ENCODE results near the gene ZC3H14.
A peak's percentile ranks its signal among the peaks of the same experiment; 100 is the strongest.

ZC3H14 gene

DNA sequence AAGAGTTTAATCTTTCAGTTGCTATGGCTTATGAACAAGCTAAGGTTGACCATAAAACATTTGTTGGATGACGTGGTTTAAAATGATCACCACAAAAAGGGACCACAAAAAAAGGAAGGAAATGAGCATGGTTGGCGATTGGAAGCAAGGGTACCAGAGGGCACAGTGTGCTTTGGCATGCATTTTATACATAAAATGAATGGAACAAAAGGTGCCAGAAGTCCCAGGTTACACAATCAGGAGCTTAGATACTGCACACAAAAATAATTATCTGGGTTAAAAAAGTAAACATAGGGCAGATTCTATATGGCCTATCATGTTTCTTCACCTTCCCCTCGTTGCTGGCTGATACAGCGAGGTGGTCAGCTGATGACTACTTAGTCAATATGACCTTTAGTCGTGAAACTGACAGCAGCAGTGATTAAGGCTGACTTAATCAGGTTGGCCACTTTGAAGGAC lies 50.7 kb downstream of the ZC3H14 start:
- DNase-seq = no peak

DNA sequence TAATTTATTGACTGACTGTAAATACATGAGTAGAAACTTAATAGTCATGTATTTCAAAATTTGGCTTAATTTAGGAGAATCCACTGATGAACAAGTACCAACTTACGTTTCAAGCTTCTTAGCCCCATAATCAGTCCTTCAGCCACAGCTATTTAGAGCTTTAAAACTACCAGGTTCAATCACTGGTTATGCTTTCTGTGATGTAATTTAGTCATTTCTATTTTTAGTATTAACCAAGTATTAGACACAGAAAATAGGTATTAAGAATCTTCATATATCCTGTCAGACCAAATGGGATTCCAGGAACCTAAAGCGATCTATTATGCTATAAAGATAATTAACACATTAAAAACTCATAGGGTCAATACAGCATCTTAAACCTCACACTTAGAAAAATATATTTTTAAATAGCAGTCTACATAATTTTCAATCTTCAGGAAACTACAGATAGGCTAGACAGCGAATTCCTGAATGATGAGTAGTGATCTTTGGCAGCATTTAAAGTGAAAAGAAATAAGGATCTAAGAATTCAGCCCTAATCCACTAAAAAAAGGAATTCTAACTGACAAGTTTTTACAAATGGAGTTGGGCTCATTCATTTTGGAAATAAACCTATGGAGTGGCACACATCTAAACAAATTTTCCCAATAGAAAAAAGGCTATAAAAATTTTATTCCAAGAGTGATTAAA lies 51.5 kb downstream of the ZC3H14 start:
- no peak for DNase-seq

DNA sequence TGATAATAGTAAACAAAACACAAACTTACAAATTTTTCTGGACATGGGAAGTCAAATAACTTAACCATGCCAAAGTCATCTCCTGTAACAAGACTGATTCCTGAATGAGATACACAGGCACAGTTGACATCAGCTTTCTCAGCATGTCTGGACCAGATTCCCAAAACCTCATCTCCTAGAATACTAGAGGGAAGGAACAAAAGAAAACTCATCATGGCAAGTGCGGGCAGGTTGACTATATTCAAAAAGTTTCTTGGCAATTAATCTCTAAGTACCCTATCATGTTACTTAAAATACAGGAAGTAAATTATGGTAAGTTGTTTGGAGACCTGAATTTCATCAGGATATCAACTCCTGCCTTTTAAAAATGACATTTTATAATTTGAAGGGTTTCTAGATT lies 53.9 kb downstream of the ZC3H14 start:
- no peak for DNase-seq

DNA sequence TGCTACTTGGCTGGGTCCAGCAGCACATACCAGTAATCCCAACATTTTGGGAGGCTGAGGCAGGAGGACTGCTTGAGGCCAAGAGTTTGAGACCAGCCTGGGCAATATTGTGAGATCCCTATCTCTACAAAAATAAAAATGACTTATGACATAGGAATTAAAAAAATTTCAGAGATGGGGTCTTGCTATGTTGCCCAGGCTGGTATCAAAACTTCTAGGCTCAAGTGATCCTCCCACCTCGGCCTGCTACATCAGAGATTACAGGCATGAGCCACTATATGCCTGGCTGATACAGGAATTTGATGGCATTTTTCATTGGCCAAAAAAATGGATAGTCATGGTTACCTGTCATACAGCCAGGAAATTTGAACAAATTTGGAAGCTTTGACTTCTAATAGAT lies 54.6 kb downstream of the ZC3H14 start:
- DNase-seq = no peak

DNA sequence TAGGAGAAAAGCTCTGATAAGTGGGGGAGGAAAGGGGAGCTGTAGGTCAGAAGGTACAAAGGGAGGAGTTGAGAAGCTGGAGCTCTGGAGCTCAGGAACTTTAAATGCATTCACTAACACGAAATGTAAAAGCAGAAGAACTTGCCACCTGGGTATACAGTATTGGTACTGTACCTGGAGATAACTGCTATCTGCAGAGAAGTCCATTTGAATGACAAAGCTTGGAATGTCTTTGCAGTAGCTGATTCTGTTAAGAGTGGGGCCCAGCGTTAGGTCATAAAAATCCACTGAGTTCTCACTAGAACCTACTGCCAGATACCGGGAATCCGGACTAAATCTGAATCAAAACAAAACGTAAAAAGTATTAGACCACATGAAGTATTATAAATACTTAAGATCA lies 55.6 kb downstream of the ZC3H14 start:
- DNase-seq = no peak

DNA sequence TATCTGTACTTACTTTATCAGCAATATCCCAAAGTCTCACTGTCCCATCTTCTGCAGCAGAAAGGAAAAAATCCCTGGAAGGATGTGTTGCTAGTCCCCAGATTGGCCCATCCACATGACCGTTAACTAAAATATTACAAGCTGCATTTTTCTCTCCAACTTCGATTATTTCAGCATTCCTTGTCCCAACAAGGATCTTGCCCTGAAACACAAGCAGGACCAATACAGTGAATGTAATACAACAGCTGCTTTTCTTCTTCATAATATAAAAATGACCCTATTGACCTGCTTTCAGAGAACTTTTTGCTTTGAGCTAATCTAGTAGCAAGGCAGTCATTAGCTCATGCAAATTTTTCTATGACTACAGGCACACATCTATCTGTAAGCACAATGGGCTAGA lies 58.3 kb downstream of the ZC3H14 start:
- DNase-seq = no peak

DNA sequence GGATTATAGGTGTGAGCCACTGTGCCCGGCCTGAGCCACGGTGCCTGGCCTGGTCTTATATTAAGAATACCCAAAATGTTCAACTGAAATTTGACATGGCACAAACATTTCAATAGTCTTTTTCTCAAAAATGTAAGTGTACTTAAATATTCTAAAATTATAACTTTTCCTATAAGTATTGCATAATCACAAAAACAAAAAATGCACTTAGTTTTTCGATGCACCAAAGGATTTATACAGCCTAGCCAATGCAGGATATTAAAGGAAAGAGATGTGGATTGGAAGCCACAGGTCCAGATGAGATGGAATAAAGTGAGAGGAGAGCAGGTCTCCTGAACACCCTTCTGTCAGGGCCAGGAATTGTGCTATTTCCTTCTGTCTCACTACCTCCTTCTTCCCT lies 62.8 kb downstream of the ZC3H14 start:
- no peak for DNase-seq

DNA sequence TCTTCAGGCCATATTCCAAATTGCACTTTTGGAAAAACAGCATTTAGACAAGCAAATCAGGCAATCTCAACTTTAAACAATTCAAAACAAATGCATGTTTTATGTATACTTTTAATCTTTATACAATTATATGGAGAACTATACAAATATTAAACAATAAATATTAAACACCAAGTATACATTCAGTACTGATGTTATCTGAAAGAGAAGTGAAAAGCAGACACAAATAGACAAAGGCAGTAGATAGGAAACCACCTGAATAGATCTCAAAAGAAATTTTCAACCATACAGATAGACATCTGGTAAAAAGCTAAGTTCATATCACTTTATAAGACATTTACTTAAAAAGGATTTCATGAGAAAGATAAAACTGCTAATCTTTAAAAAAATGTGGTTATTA lies 65.2 kb downstream of the ZC3H14 start:
- DNase-seq = no peak

DNA sequence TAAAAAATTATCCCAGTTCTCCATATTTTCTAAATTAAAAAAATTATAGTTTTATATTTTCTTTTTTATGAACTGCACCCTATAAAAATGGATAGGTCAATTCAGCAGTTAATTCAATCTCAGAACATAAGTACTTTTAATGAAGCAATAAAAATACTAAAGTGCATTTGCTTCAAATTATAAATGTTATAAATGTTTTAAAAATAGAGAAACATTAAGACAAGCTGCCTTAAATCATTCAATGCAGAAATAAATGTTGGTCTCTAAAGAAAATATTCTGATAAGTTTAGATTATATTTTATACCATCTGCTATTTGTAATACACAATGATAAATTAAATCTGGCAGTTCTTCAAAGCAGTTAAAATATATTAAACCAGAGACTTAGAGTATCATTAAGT lies 65.6 kb downstream of the ZC3H14 start:
- DNase-seq = no peak

DNA sequence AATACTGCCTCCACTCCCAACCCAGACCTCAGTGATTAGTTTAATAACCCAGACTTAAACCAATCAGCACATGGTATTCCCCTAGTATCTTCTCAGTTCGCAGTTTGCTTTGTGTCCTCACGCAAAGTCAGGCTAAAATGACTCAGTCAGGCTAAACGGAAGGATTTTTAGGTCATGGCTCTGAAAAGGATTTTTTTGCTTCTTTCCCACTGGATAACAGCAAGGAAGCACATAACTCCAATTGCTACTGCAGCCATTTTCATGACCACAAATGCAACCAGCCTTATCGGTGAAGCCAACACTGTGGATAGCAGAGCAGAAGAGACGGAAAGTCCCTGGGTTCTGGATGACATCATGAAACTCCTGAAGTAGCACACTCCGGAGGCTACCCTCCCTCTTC lies 67.7 kb downstream of the ZC3H14 start:
- no peak for DNase-seq

DNA sequence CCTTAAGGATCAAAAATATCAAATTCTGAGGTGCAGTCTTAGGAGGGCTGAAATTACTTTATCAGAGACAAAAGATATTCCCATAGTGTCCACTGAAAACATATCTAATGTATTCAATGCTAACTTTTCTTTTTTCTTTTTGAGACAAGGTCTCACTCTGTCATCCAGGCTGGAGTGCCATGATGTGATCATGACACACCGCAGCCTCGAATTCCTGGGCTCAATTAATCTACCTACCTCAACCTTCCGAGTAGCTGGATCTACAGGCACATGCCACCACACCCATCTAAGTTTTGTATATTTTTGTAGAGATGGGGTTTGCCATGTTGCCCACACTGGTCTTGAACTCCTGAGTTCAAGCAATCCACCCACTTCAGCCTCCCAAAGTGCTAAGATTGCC lies 68.3 kb downstream of the ZC3H14 start:
- no peak for DNase-seq

DNA sequence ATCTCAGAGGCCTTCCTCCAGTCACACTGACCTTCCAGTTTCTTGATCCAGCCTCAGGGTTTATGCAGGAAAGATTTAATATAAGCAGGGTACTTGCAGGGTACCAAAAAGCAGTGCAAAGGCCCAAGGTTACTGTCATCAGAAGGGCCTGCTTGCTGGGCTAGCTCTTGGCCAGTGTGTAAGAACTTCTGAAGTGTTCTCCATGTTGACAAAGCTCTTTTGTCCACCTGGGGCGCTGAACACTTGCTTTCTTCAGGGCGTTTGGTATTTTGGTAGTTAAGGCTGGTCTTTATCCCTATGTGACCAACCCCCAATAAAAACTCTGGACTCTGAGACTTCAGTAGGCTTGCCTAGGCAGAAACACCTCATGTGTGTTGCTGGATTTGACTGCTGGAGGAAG lies 69.7 kb downstream of the ZC3H14 start:
- DNase-seq = no peak

DNA sequence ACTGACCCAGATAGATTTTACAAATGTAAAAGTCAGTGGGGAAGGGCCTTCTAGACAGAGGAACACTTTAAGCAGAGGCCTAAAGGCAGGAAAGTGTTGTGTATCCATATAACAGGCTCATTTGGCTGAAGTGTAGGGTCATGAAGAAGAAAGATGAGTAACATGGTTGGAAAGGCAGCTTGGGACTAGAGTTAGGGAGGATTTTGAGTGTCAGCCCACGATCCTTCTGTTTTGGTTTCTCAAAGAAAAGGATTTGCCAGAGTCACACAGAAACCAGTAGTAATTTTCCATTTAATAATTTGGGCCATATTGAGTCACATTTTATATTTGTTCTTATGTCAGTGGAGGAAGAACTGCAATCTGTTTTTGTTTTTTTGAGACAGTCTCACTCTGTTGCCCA lies 76.4 kb downstream of the ZC3H14 start:
- no peak for DNase-seq

DNA sequence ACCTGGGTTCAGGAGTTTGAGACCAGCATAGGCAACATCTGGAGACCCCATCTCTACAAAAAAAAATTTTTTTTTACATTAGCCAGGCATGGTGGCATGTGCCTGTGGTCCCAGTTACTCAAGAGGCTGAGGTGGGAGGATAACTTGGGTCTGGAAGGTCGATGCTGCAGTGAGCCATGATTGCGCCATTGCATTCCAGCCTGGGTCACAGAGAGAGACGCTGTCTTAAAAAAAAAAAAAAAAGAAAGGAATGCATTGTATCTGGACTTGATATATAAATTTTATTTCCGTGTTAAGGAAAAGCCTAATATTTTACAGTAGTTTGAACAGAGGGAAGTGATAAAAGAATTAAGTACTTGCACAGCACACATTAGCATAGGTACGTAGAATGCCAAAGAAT lies 97.2 kb downstream of the ZC3H14 start:
- DNase-seq = no peak

DNA sequence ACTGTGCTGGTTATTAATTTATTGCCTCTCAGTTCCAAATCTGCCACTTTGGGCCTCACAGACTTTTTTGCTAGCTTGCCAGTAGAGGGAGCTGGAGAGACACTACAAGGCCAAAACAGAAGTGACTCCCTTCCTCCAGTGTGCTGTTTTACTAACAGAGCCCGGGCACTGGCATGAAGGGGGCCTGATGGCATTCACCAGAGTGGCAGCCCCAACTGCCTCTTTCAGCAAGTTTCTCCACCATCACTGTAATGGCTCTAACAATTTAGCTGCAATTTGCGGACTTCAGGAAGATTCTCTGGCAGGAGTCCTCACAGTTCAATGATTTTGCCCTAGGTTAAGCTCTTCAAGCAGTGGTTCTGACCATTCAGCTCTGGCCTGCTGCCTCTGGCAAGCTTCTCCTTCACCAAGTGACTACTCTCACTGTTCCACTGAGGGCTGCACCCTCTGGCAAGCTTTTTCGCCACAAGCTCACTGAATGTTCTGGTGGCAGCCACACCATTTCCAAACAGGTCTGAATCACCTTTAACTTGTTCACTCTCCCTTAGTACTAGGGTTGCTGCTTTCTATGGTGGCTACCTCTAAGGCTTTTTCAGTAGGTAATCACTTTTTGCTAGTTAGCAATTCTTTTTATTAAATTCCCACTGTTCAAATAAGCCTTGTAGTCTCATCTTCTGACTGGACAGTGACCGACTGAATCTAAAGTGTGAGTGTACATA lies 104.9 kb downstream of the ZC3H14 start:
- peak; percentile 65 for DNase-seq

DNA sequence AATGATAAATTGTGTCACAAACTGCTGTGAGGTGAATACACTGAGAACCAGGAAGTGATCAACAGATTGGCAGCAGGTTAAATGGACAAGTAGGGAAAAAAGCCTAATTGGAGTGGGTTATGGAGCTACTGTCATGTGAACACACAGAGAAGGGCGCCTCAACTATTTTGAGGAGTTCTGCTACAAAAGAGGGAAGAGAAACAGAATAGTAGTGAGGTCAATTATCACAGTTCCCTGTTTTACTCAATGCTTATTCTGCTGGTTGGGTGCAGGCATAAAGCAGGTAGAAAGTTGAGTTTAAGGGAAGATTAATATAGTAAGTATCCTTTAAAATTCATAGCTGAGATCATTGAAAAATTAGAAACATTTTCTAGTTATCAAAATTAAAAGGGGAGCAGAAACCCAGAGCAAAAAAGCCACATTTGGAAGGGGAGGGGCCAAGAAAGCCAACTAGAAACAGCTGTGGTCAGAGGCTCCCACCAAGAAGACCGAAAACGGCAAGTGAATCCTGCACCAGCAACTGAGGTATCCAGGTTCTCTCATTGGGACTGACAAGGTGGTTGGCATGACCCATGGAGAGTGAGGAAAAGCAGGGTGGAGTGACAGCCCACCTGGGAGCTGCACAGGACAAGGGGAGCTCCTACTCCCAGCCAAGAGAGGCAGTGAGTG lies 105.7 kb downstream of the ZC3H14 start:
- no peak for DNase-seq

DNA sequence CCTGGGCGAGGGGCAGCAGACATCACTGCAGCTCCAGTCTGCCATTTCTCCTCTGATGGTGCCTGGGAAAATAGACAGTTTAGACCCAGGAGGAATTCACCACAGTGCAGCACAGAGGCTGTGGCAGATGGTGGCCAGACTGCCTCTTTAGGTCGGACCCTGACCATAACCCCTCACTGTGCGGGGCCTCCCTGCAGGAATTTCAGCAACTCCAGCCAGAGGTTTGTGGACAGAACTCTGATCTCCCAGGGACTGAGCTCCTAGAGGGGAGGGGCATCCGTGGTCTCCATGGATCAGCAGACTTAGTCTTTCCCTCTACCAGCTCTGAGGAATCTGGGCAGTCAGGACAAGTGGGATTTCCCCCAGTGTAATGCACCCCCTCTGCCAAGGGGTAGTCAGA lies 106.5 kb downstream of the ZC3H14 start:
- DNase-seq = no peak

Measured in DMS153 (cell line).